Bronchus fibroblast of lung (primary cell): ENCODE results near the gene VWA3B. TPM values are rescaled to one million over a fixed set of nuclear protein-coding genes. Genes with fewer than 3 reads are reported as not detected.

ENCODE experiments used
- total RNA-seq: library from RNA; depleted of rRNA; stranded (reverse); fragments of >200 nt; gene quantifications from 2 replicates; pipeline ENCODE4 v1.2.3, GENCODE V29; 2015

Gene VWA3B
- total RNA-seq = not detected in 2 replicates

GRCh38 chr2:98086491-98087446 is at the start of gene VWA3B:
Gene VWA3B (plus strand): TSS chr2:98087167. CDS start chr2:98093093, 5,926 bp downstream.

GRCh38 chr2:98346311-98347236 is 259.6 kb downstream of the VWA3B start, which contains the start of gene CNGA3:
Gene CNGA3 (plus strand): TSS chr2:98346456. CDS start chr2:98369976, 23,520 bp downstream.

Other genes with a start within 250 kb of the VWA3B start
- gene TMEM131, start 91.2 kb upstream of the VWA3B start, total RNA-seq = 8.0 and 9.1 TPM in 2 replicates